ENCODE results near the gene CDH22.

GRCh38 chr20:46312075-46312944 is 4.0 kb upstream of the CDH22 start:
- TF ChIP-seq POLR2A (IDR thresholded peaks at IDR 0.05): no peak
- no peak for TF ChIP-seq CTCF (IDR thresholded peaks at IDR 0.05)
